ENCODE measurements around the gene ASB18. TPM values are rescaled to one million over a fixed set of nuclear protein-coding genes. Genes with fewer than 3 reads are reported as not detected.

The ASB18 gene
- total and polyA plus RNA-seq, 4 donors: not detected

- Histone ChIP-seq H3K9me3 (ENCODE audit: control insufficient read depth, low read length) (no peaks in the 10 kb centered on the region), H3K4me1 (ENCODE audit: control insufficient read depth in 1 of 2, insufficient read depth in 2 of 2, low read length in 2 of 2) (no peaks in the 10 kb centered on the region), H3K27ac (ENCODE audit: low read depth in 1 of 2, low read length in 2 of 2) (no peak overlapping the region), H3K27me3 (ENCODE audit: control insufficient read depth in 1 of 2, insufficient read depth in 2 of 2, low read length in 1 of 2) (peaks cover 0 to 4% of the 10 kb centered on the region in 2 donors), H3K36me3 (ENCODE audit: control insufficient read depth in 1 of 2, insufficient read depth in 2 of 2, low read length in 1 of 2) (no peaks in the 10 kb centered on the region), H3K4me3 (ENCODE audit: low read length in 2 of 2) (no peak overlapping the region)
- no peak for ATAC-seq (ENCODE audit: low FRiP score)
- WGBS, 2 donors: 77 to 81% methylated on average over 3 of the region's 3 CpGs
- intact Hi-C loops (cut with DNase I): no loop called here
- DNase-seq: no peak
Measured at GRCh38 chr2:236254001-236254400, 10.2 kb downstream of the ASB18 start.

GRCh38 chr2:236252602-236253001 lies 11.6 kb downstream of the ASB18 start:
- Histone ChIP-seq H3K27ac (ENCODE audit: low read depth in 1 of 2, low read length in 2 of 2) (no peak overlapping the region), H3K4me3 (ENCODE audit: low read length in 2 of 2) (no peak overlapping the region), H3K4me1 (ENCODE audit: control insufficient read depth in 1 of 2, insufficient read depth in 2 of 2, low read length in 2 of 2) (no peaks in the 10 kb centered on the region), H3K36me3 (ENCODE audit: control insufficient read depth in 1 of 2, insufficient read depth in 2 of 2, low read length in 1 of 2) (no peaks in the 10 kb centered on the region), H3K27me3 (ENCODE audit: control insufficient read depth in 1 of 2, insufficient read depth in 2 of 2, low read length in 1 of 2) (peaks cover 0 to 4% of the 10 kb centered on the region in 2 donors), H3K9me3 (ENCODE audit: control insufficient read depth, low read length) (no peaks in the 10 kb centered on the region)
- 80 to 84% methylated on average over 3 of the region's 3 CpGs for WGBS, 2 donors
- intact Hi-C loops (cut with DNase I): no loop called here
- DNase-seq: no peak
- no peak for ATAC-seq (ENCODE audit: low FRiP score)

- intact Hi-C loops (cut with DNase I): no loop called here
- Histone ChIP-seq H3K4me1 (ENCODE audit: control insufficient read depth in 1 of 2, insufficient read depth in 2 of 2, low read length in 2 of 2) (no peaks in the 10 kb centered on the region), H3K36me3 (ENCODE audit: control insufficient read depth in 1 of 2, insufficient read depth in 2 of 2, low read length in 1 of 2) (no peaks in the 10 kb centered on the region), H3K4me3 (ENCODE audit: low read length in 2 of 2) (no peak overlapping the region), H3K27ac (ENCODE audit: low read depth in 1 of 2, low read length in 2 of 2) (no peak overlapping the region), H3K9me3 (ENCODE audit: control insufficient read depth, low read length) (no peaks in the 10 kb centered on the region), H3K27me3 (ENCODE audit: control insufficient read depth in 1 of 2, insufficient read depth in 2 of 2, low read length in 1 of 2) (peaks cover 0 to 4% of the 10 kb centered on the region in 2 donors)
- ATAC-seq (ENCODE audit: low FRiP score) (no peak), DNase-seq (no peak)
- WGBS, 2 donors: 47 to 55% methylated on average over 13 of the region's 13 CpGs
Measured at GRCh38 chr2:236250909-236251579, 13.2 kb downstream of the ASB18 start.

- no peak overlapping the region for H3K27ac ChIP-seq (ENCODE audit: low read depth in 1 of 2, low read length in 2 of 2)
- ATAC-seq (ENCODE audit: low FRiP score) (no peak), DNase-seq (no peak)
- no peak overlapping the region for H3K4me3 ChIP-seq (ENCODE audit: low read length in 2 of 2)
- H3K27me3 ChIP-seq (ENCODE audit: control insufficient read depth in 1 of 2, insufficient read depth in 2 of 2, low read length in 1 of 2): peaks cover 0 to 4% of the 10 kb centered on the region in 2 donors
- intact Hi-C loops (cut with DNase I): no loop called here
- WGBS, 2 donors: 37 to 44% methylated on average over 3 of the region's 3 CpGs
- H3K36me3 ChIP-seq (ENCODE audit: control insufficient read depth in 1 of 2, insufficient read depth in 2 of 2, low read length in 1 of 2): no peaks in the 10 kb centered on the region
- H3K9me3 ChIP-seq (ENCODE audit: control insufficient read depth, low read length): no peaks in the 10 kb centered on the region
- no peaks in the 10 kb centered on the region for H3K4me1 ChIP-seq (ENCODE audit: control insufficient read depth in 1 of 2, insufficient read depth in 2 of 2, low read length in 2 of 2)
Measured at GRCh38 chr2:236250286-236250685, 13.9 kb downstream of the ASB18 start.

- no peaks in the 10 kb centered on the region for H3K9me3 ChIP-seq (ENCODE audit: control insufficient read depth, low read length)
- H3K4me3 ChIP-seq (ENCODE audit: low read length in 2 of 2): no peak overlapping the region
- H3K36me3 ChIP-seq (ENCODE audit: control insufficient read depth in 1 of 2, insufficient read depth in 2 of 2, low read length in 1 of 2): no peaks in the 10 kb centered on the region
- intact Hi-C loops (cut with DNase I): no loop called here
- H3K27me3 ChIP-seq (ENCODE audit: control insufficient read depth in 1 of 2, insufficient read depth in 2 of 2, low read length in 1 of 2): peaks cover 0 to 4% of the 10 kb centered on the region in 2 donors
- ATAC-seq (ENCODE audit: low FRiP score) (no peak), DNase-seq (no peak)
- no peak overlapping the region for H3K27ac ChIP-seq (ENCODE audit: low read depth in 1 of 2, low read length in 2 of 2)
- 86 to 92% methylated on average over 2 of the region's 2 CpGs for WGBS, 2 donors
- H3K4me1 ChIP-seq (ENCODE audit: control insufficient read depth in 1 of 2, insufficient read depth in 2 of 2, low read length in 2 of 2): no peaks in the 10 kb centered on the region
Measured at GRCh38 chr2:236249066-236249465, 15.1 kb downstream of the ASB18 start.

- ATAC-seq (ENCODE audit: low FRiP score): no peak
- 47 to 67% methylated on average over 3 of the region's 3 CpGs for WGBS, 2 donors
- no peaks in the 10 kb centered on the region for H3K4me1 ChIP-seq (ENCODE audit: control insufficient read depth in 1 of 2, insufficient read depth in 2 of 2, low read length in 2 of 2)
Measured at GRCh38 chr2:236246711-236247246, 17.4 kb downstream of the ASB18 start.

GRCh38 chr2:236244256-236244655 lies 19.9 kb downstream of the ASB18 start:
- Histone ChIP-seq H3K9me3 (ENCODE audit: control insufficient read depth, low read length) (no peaks in the 10 kb centered on the region), H3K36me3 (ENCODE audit: control insufficient read depth in 1 of 2, insufficient read depth in 2 of 2, low read length in 1 of 2) (no peaks in the 10 kb centered on the region), H3K27ac (ENCODE audit: low read depth in 1 of 2, low read length in 2 of 2) (no peak overlapping the region), H3K27me3 (ENCODE audit: control insufficient read depth in 1 of 2, insufficient read depth in 2 of 2, low read length in 1 of 2) (no peaks in the 10 kb centered on the region), H3K4me3 (ENCODE audit: low read length in 2 of 2) (no peak overlapping the region), H3K4me1 (ENCODE audit: control insufficient read depth in 1 of 2, insufficient read depth in 2 of 2, low read length in 2 of 2) (no peaks in the 10 kb centered on the region)
- ATAC-seq (ENCODE audit: low FRiP score): no peak
- no peak for DNase-seq
- 85 to 86% methylated on average over 5 of the region's 5 CpGs for WGBS, 2 donors
- intact Hi-C loops (cut with DNase I): no loop called here

More at GRCh38 chr2:236246711-236247246, 17.4 kb downstream of the ASB18 start:
- Histone ChIP-seq H3K36me3 (ENCODE audit: control insufficient read depth in 1 of 2, insufficient read depth in 2 of 2, low read length in 1 of 2) (no peaks in the 10 kb centered on the region), H3K27me3 (ENCODE audit: control insufficient read depth in 1 of 2, insufficient read depth in 2 of 2, low read length in 1 of 2) (peaks cover 0 to 4% of the 10 kb centered on the region in 2 donors), H3K9me3 (ENCODE audit: control insufficient read depth, low read length) (no peaks in the 10 kb centered on the region), H3K4me3 (ENCODE audit: low read length in 2 of 2) (no peak overlapping the region), H3K27ac (ENCODE audit: low read depth in 1 of 2, low read length in 2 of 2) (no peak overlapping the region)
- DNase-seq: no peak
- intact Hi-C loops (cut with DNase I): no loop called here

- Histone ChIP-seq H3K27ac (ENCODE audit: low read depth in 1 of 2, low read length in 2 of 2) (no peak overlapping the region), H3K4me3 (ENCODE audit: low read length in 2 of 2) (no peak overlapping the region), H3K9me3 (ENCODE audit: control insufficient read depth, low read length) (no peaks in the 10 kb centered on the region), H3K4me1 (ENCODE audit: control insufficient read depth in 1 of 2, insufficient read depth in 2 of 2, low read length in 2 of 2) (no peaks in the 10 kb centered on the region), H3K27me3 (ENCODE audit: control insufficient read depth in 1 of 2, insufficient read depth in 2 of 2, low read length in 1 of 2) (no peaks in the 10 kb centered on the region), H3K36me3 (ENCODE audit: control insufficient read depth in 1 of 2, insufficient read depth in 2 of 2, low read length in 1 of 2) (no peaks in the 10 kb centered on the region)
- no peak for ATAC-seq (ENCODE audit: low FRiP score)
- intact Hi-C loops (cut with DNase I): no loop called here
- 88 to 90% methylated on average over 8 of the region's 8 CpGs for WGBS, 2 donors
- DNase-seq: no peak
Measured at GRCh38 chr2:236242057-236242495, 22.1 kb downstream of the ASB18 start.
